ENCODE data around the gene HS6ST2. TPM values are rescaled to one million over a fixed set of nuclear protein-coding genes. Genes with fewer than 3 reads are reported as not detected.

The HS6ST2 gene
- total RNA-seq, 1 experiment from 2014 or later = 0.26 TPM

GRCh38 chrX:132834109-132834508, 124.3 kb downstream of the HS6ST2 start:
- intact Hi-C loops (cut with micrococcal nuclease; ENCODE audit: unreplicated experiment) = no loop called here
- H3K4me1 ChIP-seq (ENCODE audit: control insufficient read depth, insufficient read depth, low read length) = no peaks in the 10 kb centered on the region
- DNase-seq (ENCODE audit: low read depth, low spot score) = no peak
- BruUV-seq (replicated peaks) = no TSS peak
- H3K9me3 ChIP-seq (ENCODE audit: control insufficient read depth, insufficient read depth, low read depth, low read length) = no peaks in the 10 kb centered on the region
- TF ChIP-seq, protein P1, sequence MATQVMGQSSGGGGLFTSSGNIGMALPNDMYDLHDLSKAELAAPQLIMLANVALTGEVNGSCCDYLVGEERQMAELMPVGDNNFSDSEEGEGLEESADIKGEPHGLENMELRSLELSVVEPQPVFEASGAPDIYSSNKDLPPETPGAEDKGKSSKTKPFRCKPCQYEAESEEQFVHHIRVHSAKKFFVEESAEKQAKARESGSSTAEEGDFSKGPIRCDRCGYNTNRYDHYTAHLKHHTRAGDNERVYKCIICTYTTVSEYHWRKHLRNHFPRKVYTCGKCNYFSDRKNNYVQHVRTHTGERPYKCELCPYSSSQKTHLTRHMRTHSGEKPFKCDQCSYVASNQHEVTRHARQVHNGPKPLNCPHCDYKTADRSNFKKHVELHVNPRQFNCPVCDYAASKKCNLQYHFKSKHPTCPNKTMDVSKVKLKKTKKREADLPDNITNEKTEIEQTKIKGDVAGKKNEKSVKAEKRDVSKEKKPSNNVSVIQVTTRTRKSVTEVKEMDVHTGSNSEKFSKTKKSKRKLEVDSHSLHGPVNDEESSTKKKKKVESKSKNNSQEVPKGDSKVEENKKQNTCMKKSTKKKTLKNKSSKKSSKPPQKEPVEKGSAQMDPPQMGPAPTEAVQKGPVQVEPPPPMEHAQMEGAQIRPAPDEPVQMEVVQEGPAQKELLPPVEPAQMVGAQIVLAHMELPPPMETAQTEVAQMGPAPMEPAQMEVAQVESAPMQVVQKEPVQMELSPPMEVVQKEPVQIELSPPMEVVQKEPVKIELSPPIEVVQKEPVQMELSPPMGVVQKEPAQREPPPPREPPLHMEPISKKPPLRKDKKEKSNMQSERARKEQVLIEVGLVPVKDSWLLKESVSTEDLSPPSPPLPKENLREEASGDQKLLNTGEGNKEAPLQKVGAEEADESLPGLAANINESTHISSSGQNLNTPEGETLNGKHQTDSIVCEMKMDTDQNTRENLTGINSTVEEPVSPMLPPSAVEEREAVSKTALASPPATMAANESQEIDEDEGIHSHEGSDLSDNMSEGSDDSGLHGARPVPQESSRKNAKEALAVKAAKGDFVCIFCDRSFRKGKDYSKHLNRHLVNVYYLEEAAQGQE (IDR thresholded peaks at IDR 0.05; ENCODE audit: insufficient read depth in 1 of 2, low read depth in 2 of 2, low read length in 1 of 2) = no peak
- TF ChIP-seq SIN3A (IDR thresholded peaks at IDR 0.05; ENCODE audit: borderline replicate concordance, insufficient read depth, low read depth, low read length) = no peak
- TF ChIP-seq, protein P2, sequence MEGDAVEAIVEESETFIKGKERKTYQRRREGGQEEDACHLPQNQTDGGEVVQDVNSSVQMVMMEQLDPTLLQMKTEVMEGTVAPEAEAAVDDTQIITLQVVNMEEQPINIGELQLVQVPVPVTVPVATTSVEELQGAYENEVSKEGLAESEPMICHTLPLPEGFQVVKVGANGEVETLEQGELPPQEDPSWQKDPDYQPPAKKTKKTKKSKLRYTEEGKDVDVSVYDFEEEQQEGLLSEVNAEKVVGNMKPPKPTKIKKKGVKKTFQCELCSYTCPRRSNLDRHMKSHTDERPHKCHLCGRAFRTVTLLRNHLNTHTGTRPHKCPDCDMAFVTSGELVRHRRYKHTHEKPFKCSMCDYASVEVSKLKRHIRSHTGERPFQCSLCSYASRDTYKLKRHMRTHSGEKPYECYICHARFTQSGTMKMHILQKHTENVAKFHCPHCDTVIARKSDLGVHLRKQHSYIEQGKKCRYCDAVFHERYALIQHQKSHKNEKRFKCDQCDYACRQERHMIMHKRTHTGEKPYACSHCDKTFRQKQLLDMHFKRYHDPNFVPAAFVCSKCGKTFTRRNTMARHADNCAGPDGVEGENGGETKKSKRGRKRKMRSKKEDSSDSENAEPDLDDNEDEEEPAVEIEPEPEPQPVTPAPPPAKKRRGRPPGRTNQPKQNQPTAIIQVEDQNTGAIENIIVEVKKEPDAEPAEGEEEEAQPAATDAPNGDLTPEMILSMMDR (IDR thresholded peaks at IDR 0.05) = no peak
- TF ChIP-seq POLR2AphosphoS5 (IDR thresholded peaks at IDR 0.05; ENCODE audit: low read depth, low read length) = no peak
- no peak for TF ChIP-seq TCF7L2 (IDR thresholded peaks at IDR 0.05; ENCODE audit: low read depth, low read length)
- H3K27ac ChIP-seq (ENCODE audit: low read length) = no peak overlapping the region
- ChIA-PET POLR2A (no interaction called here), CTCF (no interaction called here)
- no peak overlapping the region for H3K4me3 ChIP-seq (ENCODE audit: low read depth in 2 of 2, low read length in 2 of 2)
- H3K36me3 ChIP-seq (ENCODE audit: control insufficient read depth, insufficient read depth, low read length) = no peaks in the 10 kb centered on the region
- no peaks in the 10 kb centered on the region for H3K27me3 ChIP-seq (ENCODE audit: control insufficient read depth, insufficient read depth, low read length)
- in situ Hi-C loops (cut with HindIII; ENCODE audit: low pct_unique_long_range_greater_than_20kb, low sequenced_read_pairs) = no loop called here
- ATAC-seq = no peak

GRCh38 chrX:132833373-132833772, 125.1 kb downstream of the HS6ST2 start:
- CTCF ChIA-PET = no interaction called here
- Histone ChIP-seq H3K4me1 (ENCODE audit: control insufficient read depth, insufficient read depth, low read length) (no peaks in the 10 kb centered on the region), H3K9me3 (ENCODE audit: control insufficient read depth, insufficient read depth, low read depth, low read length) (no peaks in the 10 kb centered on the region), H3K27ac (ENCODE audit: low read length) (no peak overlapping the region), H3K4me3 (ENCODE audit: low read depth in 2 of 2, low read length in 2 of 2) (no peak overlapping the region), H3K36me3 (ENCODE audit: control insufficient read depth, insufficient read depth, low read length) (no peaks in the 10 kb centered on the region), H3K27me3 (ENCODE audit: control insufficient read depth, insufficient read depth, low read length) (no peaks in the 10 kb centered on the region)
- in situ Hi-C loops (cut with HindIII; ENCODE audit: low pct_unique_long_range_greater_than_20kb, low sequenced_read_pairs) (no loop called here), intact Hi-C loops (cut with micrococcal nuclease; ENCODE audit: unreplicated experiment) (no loop called here)
- DNase-seq (ENCODE audit: low read depth, low spot score) = no peak
- POLR2A ChIA-PET = no interaction called here
- TF ChIP-seq POLR2AphosphoS5 (IDR thresholded peaks at IDR 0.05; ENCODE audit: low read depth, low read length) = no peak
- no peak for TF ChIP-seq SIN3A (IDR thresholded peaks at IDR 0.05; ENCODE audit: borderline replicate concordance, insufficient read depth, low read depth, low read length)
- TF ChIP-seq, protein P2 (IDR thresholded peaks at IDR 0.05) = no peak
- TF ChIP-seq TCF7L2 (IDR thresholded peaks at IDR 0.05; ENCODE audit: low read depth, low read length) = no peak
- TF ChIP-seq, protein P1 (IDR thresholded peaks at IDR 0.05; ENCODE audit: insufficient read depth in 1 of 2, low read depth in 2 of 2, low read length in 1 of 2) = no peak
- no TSS peak for BruUV-seq (replicated peaks)
- no peak for ATAC-seq
